Measurements from ENCODE around the gene MYL6B.

- TF ChIP-seq CTCF (conservative IDR thresholded peaks at IDR 0.05; ENCODE audit: low read depth, low read length) (no peak), EZH2 (IDR thresholded peaks at IDR 0.05; ENCODE audit: low read length, unreplicated experiment) (no peak)
These were observed 14.4 kb upstream of the MYL6B start for GRCh38 chr12:56137853-56138571.
